HepG2 (cell line): ENCODE data around the gene CCT6A. TPM values are rescaled to one million over a fixed set of nuclear protein-coding genes. Genes with fewer than 3 reads are reported as not detected.
"Not testable (repeated sequence)": the region's sequence is repeated elsewhere in the genome, so short reads cannot be mapped to it uniquely, and the experiment has no call there.

Experiments used
- ATAC-seq: fragments of 200-7000 bp; cut with Tn5 transposase; 3 replicates; pipeline ENCODE4 v1.9.1; 2020; ENCODE audit warnings: mild to moderate bottlenecking, moderate library complexity
- BruUV-seq: library from RNA; stranded (reverse); fragments of 400-500 nt; replicated peaks from 2 replicates; lab custom pipeline; 2021; lab: Mats Ljungman, UMichigan
- CTCF ChIA-PET: fragments of 300-600 bp; formaldehyde crosslinking; extraction: SDS; loops from one replicate; lab custom pipeline; 2021; ENCODE audit warnings: low total read pairs, inconsistent platforms, low intra/inter-chr PET ratio; lab: Yijun Ruan, JAX
- POLR2A ChIA-PET: fragments of 350-600 bp; sonication (Branson Sonifier 250); formaldehyde crosslinking; loops from one replicate; lab custom pipeline; 2020; ENCODE audit warnings: antibody characterized with exemption, inconsistent platforms; lab: Yijun Ruan, JAX
- DNase-seq: peaks from one replicate; pipeline ENCODE4 v3.0.0-alpha.2; 2015; ENCODE audit warnings: low spot score
- FAIRE-seq: peaks from 3 replicates; lab custom pipeline; 2011; peaks lifted over from hg19 to GRCh38; lab: Jason Lieb, UNC
- H2AFZ ChIP-seq: one replicate; pipeline ENCODE4 v1.6.1; 2011; ENCODE audit warnings: low read length, inconsistent platforms
- H3K27ac ChIP-seq: fragments of 300-600 bp; 3 replicates; pipeline ENCODE4 v1.8.0; 2011; ENCODE audit warnings: mixed run types, mild to moderate bottlenecking, mixed read lengths, low read length, inconsistent platforms; ENCODE audit not compliant: insufficient read depth; ENCODE audit errors: extremely low read length
- H3K27me3 ChIP-seq, 2 experiments: fragments of 200-600 bp in 1 of 2; 2 replicates in 1 of 2; 3 replicates in 1 of 2; pipeline versions ENCODE4 v1.6.0 to v1.8.0; 2011; ENCODE audit warnings: low read length in 2 of 2, mild to moderate bottlenecking in 2 of 2, moderate library complexity in 2 of 2, inconsistent platforms in 1 of 2; ENCODE audit not compliant: insufficient read depth in 2 of 2, control insufficient read depth in 1 of 2
- H3K36me3 ChIP-seq, 2 experiments: fragments of 200-600 bp in 1 of 2; replicated peaks in 1 of 2; 2 replicates in 1 of 2; 3 replicates in 1 of 2; pipeline versions ENCODE4 v1.5.1 to v1.8.0; 2011; ENCODE audit warnings: low read length in 2 of 2, inconsistent platforms in 1 of 2; ENCODE audit not compliant: insufficient read depth in 2 of 2, control insufficient read depth in 1 of 2
- H3K4me1 ChIP-seq: 2 replicates; pipeline ENCODE4 v1.5.1; 2012; ENCODE audit warnings: low read length, inconsistent platforms; ENCODE audit not compliant: insufficient read depth
- H3K4me2 ChIP-seq: 2 replicates; pipeline ENCODE4 v1.6.0; 2011; ENCODE audit warnings: low read depth, low read length, inconsistent platforms
- H3K4me3 ChIP-seq, 3 experiments: fragments of 200-600 bp in 1 of 3; sonication (generic), shearing (Covaris generic) in 1 of 3; replicated peaks in 1 of 3; 2 replicates each; pipeline ENCODE4 v1.5.1; 2011 to 2016; ENCODE audit warnings: low read length in 3 of 3, inconsistent platforms in 2 of 3, low read depth in 2 of 3, mild to moderate bottlenecking in 2 of 3, control low read depth in 1 of 3, mixed read lengths in 1 of 3; ENCODE audit not compliant: insufficient read depth in 1 of 3
- H3K79me2 ChIP-seq: one replicate; pipeline ENCODE4 v1.6.1; 2011; ENCODE audit warnings: low read length, inconsistent platforms; ENCODE audit not compliant: insufficient read depth
- H3K9ac ChIP-seq: 2 replicates; pipeline ENCODE4 v1.6.0; 2011; ENCODE audit warnings: mild to moderate bottlenecking, low read depth, low read length, inconsistent platforms; ENCODE audit not compliant: insufficient read depth
- H3K9me3 ChIP-seq: 2 replicates; pipeline ENCODE4 v1.5.1; 2012; ENCODE audit warnings: mild to moderate bottlenecking, low read length
- H4K20me1 ChIP-seq: 2 replicates; pipeline ENCODE4 v1.6.0; 2011; ENCODE audit warnings: inconsistent platforms, mild to moderate bottlenecking, low read length, moderate library complexity; ENCODE audit not compliant: insufficient read depth
- ATF4 ChIP-seq, 2 experiments: fragments of 450-650 bp in 1 of 2; sonication (generic) in 1 of 2; formaldehyde crosslinking; IDR thresholded peaks; 2 replicates each; pipeline versions ENCODE4 v1.5.0 to v1.8.0; 2020 to 2022; ENCODE audit warnings: mild to moderate bottlenecking in 1 of 2, missing genetic modification reagents in 1 of 2
- CEBPG ChIP-seq: IDR thresholded peaks from 2 replicates; pipeline ENCODE4 v1.6.1; 2016
- FOSL2 ChIP-seq: sonication (generic); formaldehyde crosslinking; IDR thresholded peaks from 2 replicates; pipeline ENCODE4 v1.4.0; 2020; ENCODE audit warnings: missing genetic modification reagents
- HNF1A ChIP-seq, 2 experiments: sonication (generic) in 1 of 2; formaldehyde crosslinking in 1 of 2; IDR thresholded peaks; 2 replicates each; pipeline versions ENCODE4 v1.4.0 to v1.6.1; 2016 to 2020; ENCODE audit warnings: borderline replicate concordance in 1 of 2, low read depth in 1 of 2, mild to moderate bottlenecking in 1 of 2, missing genetic modification reagents in 1 of 2
- NR2F1 ChIP-seq, 2 experiments: fragments of 450-650 bp in 1 of 2; formaldehyde crosslinking in 1 of 2; IDR thresholded peaks; 2 replicates each; pipeline versions ENCODE4 v1.5.0 to v1.6.1; 2016 to 2020; ENCODE audit warnings: mild to moderate bottlenecking in 1 of 2, missing compliant biosample characterization in 1 of 2, missing genetic modification reagents in 1 of 2, moderate library complexity in 1 of 2
- PAXIP1 ChIP-seq: sonication (generic); formaldehyde crosslinking; conservative IDR thresholded peaks from 2 replicates; pipeline ENCODE4 v1.4.0; 2020; ENCODE audit warnings: mild to moderate bottlenecking, missing genetic modification reagents, moderate library complexity
- ZMYM2 ChIP-seq: sonication (generic); formaldehyde crosslinking; IDR thresholded peaks from 2 replicates; pipeline ENCODE4 v1.8.0; 2022; ENCODE audit warnings: mild to moderate bottlenecking, missing genetic modification reagents
- WGBS: methylation state at CpG from one replicate; pipeline ENCODE4 v1.1.6; 2017; ENCODE audit warnings: low lambda C conversion rate; 5-methylcytosine and 5-hydroxymethylcytosine counted together
- in situ Hi-C: cut with HindIII; loops from 2 replicates; pipeline ENCODE4 v1.10.0; 2017; ENCODE audit warnings: low pct_unique_long_range_greater_than_20kb; ENCODE audit not compliant: extremely low pct_ligation_motif_present
- intact Hi-C: fragments of 100-400 bp; cut with micrococcal nuclease; formaldehyde crosslinking; loops from one replicate; pipeline ENCODE4 v1.10.0; 2022; ENCODE audit not compliant: unreplicated experiment
- polyA plus RNA-seq, 8 experiments: library from polyadenylated mRNA; depleted of rRNA in 3 of 8; stranded (reverse) in 7 of 8; unstranded in 1 of 8; fragments of >200 nt; fragmentation: Illumina TruSeq in 4 of 8; extraction: Trizol in 4 of 8; gene quantifications; 2 replicates each; pipeline versions ENCODE4 v1.2.1 to v1.2.3, GENCODE V29; 2011 to 2016; ENCODE audit warnings: low read depth in 4 of 8, missing spikeins in 1 of 8, mixed read lengths in 1 of 8; ENCODE audit not compliant: insufficient read depth in 1 of 8
- total RNA-seq, 5 experiments: library from RNA; depleted of rRNA; stranded (reverse); fragments of >200 nt; fragmentation: Illumina TruSeq; extraction: Trizol; gene quantifications; 2 replicates each; pipeline ENCODE4 v1.2.3, GENCODE V29; 2016; ENCODE audit warnings: low read depth in 1 of 5

Gene CCT6A
- total and polyA plus RNA-seq, 2 of the 13 experiments (the other 11 are each of a cell fraction or from before 2014, with no cell fraction given) = 219 to 292 TPM

- CTCF ChIA-PET; H4K20me1 ChIP-seq; H3K9me3 ChIP-seq; H3K9ac ChIP-seq; FAIRE-seq; H2AFZ ChIP-seq; DNase-seq; BruUV-seq; H3K27me3 ChIP-seq; in situ Hi-C loops; ATAC-seq; H3K36me3 ChIP-seq; TF ChIP-seq HNF1A (CRISPR knock-in tag; IDR thresholded peaks at IDR 0.05; ENCODE audit: borderline replicate concordance): not testable (repeated sequence)
- intact Hi-C loops = loop anchor here (1.0 kb wide), 1 partner anchor 13 kb away; no protein-coding TSS in a partner anchor
- 9% methylated on average over 11 of the region's 11 CpGs for WGBS
- H3K4me1 ChIP-seq = peaks cover 57% of the 10 kb centered on the region
- H3K4me3 ChIP-seq = peak overlapping the region in 1 of 3 experiments; percentile 31; a peak in 1 of 6 replicates
- peak overlapping the region; percentile 48 for H3K4me2 ChIP-seq
- POLR2A ChIA-PET = interaction anchor here (0.7 to 1.8 kb wide), 3 partner anchors 14 to 41 kb away, joined by 4 to 19 read pairs (median 4); no protein-coding TSS in a partner anchor
- H3K27ac ChIP-seq = peak overlapping the region; percentile 71
- H3K79me2 ChIP-seq = peaks cover 25% of the 10 kb centered on the region
- TF ChIP-seq FOSL2 (CRISPR knock-in tag) (0 out of 2 replicates have a peak, but pooled peaks have one; percentile 5), CEBPG (peak; percentile 31; the same call in 1 of the 2 replicates), NR2F1 (CRISPR knock-in tag; IDR thresholded peaks at IDR 0.05) (peak; percentile 20 to 43; a peak in 2 of 4 replicates), ZMYM2 (CRISPR knock-in tag) (0 out of 2 replicates have a peak, but pooled peaks have one; percentile 15), HNF1A (IDR thresholded peaks at IDR 0.05; ENCODE audit: low read depth) (peak; percentile 46; the same call in 1 of the 2 replicates), PAXIP1 (CRISPR knock-in tag) (peak; percentile 37; the same call in 1 of the 2 replicates), ATF4 (CRISPR knock-in tag; IDR thresholded peaks at IDR 0.05) (0 out of 4 replicates have a peak, but pooled peaks of 1 of the 2 experiments have one; percentile 33)
Observed at GRCh38 chr7:56047446-56048116, 4.0 kb upstream of the CCT6A start.
